Neural progenitor cell (in vitro differentiated cells): ENCODE measurements around the gene ANKRD13D.

Source experiments
- EZH2 ChIP-seq: fragments of 200-600 bp; sonication (generic); IDR thresholded peaks from 2 replicates; pipeline ENCODE4 v1.6.1; 2017; ENCODE audit warnings: antibody characterized with exemption, mild to moderate bottlenecking, moderate library complexity
- TF ChIP-seq, protein P1 (sequence below): fragments of 200-600 bp; sonication (generic); IDR thresholded peaks from 2 replicates; pipeline ENCODE4 v1.5.1; 2017; ENCODE audit warnings: antibody characterized with exemption, mild to moderate bottlenecking

GRCh38 chr11:67349036-67349435 is 59.9 kb downstream of the ANKRD13D start:
- TF ChIP-seq, protein P1, sequence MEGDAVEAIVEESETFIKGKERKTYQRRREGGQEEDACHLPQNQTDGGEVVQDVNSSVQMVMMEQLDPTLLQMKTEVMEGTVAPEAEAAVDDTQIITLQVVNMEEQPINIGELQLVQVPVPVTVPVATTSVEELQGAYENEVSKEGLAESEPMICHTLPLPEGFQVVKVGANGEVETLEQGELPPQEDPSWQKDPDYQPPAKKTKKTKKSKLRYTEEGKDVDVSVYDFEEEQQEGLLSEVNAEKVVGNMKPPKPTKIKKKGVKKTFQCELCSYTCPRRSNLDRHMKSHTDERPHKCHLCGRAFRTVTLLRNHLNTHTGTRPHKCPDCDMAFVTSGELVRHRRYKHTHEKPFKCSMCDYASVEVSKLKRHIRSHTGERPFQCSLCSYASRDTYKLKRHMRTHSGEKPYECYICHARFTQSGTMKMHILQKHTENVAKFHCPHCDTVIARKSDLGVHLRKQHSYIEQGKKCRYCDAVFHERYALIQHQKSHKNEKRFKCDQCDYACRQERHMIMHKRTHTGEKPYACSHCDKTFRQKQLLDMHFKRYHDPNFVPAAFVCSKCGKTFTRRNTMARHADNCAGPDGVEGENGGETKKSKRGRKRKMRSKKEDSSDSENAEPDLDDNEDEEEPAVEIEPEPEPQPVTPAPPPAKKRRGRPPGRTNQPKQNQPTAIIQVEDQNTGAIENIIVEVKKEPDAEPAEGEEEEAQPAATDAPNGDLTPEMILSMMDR = no peak
- TF ChIP-seq EZH2 = no peak
